Activated CD4-positive, alpha-beta T cell treated with anti-CD3 and anti-CD28 coated beads for 24 hours (primary cell): ENCODE measurements around the gene RBMS3.

ENCODE experiments used
- DNase-seq, 2 donors: peaks; one replicate each; pipeline ENCODE4 v3.0.0-alpha.2; 2020; ENCODE audit warnings: low read depth in 2 of 2

Gene RBMS3

DNA sequence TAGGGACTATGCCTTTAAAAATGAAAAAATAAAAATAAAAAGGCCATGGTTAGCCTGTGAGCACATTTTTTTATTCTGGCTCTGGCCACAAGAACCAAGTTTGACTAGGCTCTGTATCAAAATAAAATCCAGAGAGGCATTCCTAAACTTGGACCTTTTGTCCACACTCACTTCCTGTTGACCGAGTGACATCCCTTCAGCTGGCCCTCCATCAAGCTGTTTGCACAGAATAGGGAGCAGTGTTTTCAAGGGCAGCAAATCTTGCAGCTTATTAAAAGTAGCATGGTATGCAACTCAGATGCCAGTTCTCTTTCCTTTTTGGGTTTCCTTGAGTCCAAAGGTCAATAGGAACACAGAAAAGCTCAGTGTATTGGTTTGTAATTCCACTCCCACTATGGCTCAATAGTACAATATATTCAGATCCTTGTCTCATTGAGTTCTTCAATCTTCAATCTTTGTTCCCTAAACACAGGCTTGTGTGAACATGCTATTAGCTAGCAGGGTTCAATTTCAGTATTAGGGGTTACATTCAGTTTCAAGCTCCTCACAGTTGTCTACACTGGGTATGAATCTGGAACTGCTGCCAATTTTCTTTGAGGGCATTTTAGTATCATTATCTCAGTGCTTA lies 244.5 kb downstream of the RBMS3 start:
- no peak for DNase-seq

DNA sequence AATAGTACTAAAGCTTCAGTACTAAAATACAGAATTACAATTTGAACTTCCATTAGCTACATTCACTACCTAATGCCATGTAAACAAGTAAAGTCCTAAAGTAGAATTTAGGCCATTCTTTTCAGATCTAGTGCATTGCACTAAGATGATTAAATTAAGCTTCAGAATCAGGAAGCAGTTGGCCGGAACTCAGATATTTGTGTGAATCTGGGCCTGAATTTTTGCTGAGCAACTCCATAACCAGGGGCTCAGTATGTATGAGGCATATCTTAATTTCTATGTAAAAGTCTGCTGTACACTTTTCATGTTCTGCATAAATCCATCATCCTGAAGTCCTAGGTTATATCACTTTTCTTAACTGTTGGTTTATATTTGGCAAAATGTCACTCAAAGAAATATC lies 246.4 kb downstream of the RBMS3 start:
- no peak for DNase-seq

DNA sequence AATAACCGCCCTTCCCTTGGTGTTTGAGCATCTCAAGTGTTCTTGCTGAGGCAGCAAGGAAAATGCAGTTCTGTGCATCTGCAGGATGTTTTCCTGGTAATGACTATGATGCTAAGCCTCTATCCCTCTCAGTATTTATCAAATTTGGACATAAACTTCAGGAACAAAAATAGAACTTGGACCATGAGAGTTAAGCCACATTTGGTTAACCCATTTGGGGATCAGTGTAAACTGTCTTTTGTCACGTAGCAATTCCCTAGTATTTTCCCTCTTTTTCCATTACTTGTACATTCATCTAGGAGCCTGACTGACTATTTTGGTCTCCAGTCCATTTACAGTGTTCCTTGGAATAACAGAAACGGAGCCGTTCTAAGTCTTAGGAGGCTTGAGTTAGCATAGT lies 250.8 kb downstream of the RBMS3 start:
- DNase-seq, result no peak

DNA sequence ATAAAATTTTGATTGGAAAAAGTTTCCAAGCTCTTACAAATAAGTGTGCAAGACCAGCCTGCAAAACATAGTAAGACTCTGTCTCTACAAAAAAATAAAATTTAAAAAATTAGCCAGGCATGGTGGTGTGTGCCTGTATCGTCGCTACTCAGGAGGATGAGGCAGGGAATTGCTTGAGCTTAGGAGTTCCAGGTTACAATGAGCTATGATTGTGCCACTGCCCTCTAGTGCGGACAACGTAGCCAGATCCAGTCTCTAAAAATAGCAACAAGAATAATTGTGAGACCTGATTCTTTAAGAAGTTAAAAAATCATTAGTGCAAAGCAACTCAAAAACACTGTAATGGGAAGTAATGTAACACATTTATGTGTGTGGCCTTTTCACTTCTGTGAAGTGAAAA lies 251.6 kb downstream of the RBMS3 start:
- no peak for DNase-seq

DNA sequence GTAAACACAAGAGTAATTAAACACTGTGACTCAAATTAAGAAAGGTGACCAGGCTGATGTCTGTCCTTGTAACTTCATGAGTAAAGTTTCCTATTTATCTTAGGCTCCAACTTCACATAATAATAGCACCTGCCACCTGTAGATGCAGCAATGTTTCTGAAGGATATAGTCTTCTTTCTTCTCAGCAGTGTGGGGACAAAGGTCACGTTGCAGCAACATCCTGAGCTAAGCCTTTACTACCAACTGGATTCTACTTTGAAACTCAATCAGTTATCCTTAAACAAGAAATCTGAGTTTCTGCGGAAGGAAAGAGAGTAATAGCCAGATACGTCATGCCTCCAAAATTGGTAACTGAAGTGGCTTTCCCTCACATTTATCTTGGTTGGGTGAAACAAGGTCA lies 253.1 kb downstream of the RBMS3 start:
- DNase-seq, result no peak

DNA sequence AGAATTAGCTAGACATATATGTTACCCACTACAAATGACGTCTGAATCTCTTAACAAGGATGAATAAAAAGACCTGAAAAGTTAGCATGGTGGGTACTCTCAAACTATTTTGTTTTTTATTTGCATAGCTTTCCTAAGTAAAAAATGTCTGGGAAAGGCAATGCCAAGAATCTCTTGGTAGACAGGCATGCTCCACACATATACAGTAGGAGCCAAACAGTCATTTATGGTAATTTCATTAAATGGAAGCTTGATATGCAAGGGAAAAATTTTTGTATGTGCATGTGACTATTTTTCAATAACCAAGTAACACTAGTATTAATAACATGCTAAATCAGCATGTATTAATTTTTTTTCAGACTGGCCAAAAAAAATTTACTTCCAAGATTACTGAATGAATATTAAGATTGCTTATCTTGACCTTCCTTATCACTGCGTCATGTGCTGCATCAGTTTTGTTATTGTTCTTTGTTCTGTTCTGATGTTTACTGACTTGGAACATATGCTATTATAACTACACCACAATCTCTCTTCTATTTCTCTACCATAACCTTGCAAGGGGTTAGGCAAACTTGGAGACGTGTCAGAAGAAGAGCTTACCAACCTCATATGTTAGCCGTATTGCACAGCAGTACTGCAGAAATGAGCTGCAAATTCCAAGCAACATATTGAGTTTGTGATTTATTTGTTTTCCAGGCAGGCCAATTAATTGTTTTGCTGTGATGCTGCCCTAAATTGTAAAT lies 255.3 kb downstream of the RBMS3 start:
- no peak for DNase-seq

DNA sequence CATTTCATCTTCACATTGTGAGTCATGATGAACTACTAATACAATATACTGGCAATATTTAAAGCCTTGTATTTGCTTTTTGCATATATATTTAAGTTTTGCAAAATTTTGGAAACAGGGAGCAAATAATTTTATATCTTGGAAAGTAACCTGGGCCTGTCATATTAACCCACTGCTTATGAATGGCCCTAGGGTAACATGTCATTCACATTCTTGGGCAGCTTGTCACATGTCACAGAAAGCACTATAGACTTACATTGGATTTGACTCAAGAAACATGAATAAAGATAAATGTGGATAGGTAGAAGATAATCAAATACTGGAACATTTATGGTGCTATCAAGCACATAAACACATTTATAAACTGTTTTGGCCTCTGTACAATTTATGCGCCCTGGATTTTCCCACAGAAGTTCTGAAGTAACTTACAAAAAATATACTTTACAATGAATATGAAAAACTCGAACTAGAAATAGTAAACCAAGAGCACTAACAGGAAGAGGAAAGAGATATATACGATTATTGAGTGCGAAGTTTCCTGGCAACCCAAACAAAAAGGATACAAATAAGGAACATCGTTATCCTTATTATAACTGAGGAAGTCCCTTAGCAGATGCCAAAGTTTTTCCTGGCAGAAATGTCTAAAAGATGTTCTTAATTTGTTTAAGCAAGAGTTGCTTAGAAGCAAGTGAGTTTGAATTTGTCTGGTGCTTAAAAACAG lies 257.2 kb downstream of the RBMS3 start:
- no peak for DNase-seq

DNA sequence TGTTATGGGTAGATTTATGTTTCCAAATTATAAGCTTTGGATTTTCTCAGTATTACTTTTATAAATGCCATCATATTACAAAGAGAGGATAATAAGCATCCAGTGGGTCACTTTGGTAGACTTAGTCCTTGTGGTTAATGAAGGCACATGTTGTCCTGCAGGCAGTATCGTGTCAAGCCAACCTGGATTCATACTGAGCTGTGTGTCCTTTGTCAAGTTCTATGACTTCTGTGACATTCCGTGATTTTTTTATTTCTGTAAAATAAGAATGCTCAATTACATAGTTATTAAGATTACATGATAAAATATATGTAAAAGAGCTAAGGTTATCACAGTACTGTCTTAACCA lies 257.7 kb downstream of the RBMS3 start:
- DNase-seq, result no peak

DNA sequence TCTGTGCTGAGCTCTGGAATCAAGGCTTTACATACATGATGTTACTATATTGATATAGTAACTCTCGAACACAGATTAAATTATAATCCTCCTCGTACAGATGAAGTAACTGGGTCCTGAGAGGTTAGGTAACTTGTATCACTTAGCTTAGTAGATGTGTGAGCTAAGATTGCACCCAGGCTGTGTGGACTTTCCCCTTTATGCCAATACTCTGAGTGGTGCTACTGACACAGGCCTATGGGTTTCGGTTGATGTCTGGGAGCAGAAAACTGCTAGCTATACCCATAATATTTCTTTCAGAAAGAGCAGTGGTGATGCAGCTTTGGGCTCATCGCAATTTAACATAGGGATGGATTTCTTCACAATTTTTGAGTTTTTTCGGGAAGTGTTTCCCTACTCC lies 259.7 kb downstream of the RBMS3 start:
- no peak for DNase-seq

DNA sequence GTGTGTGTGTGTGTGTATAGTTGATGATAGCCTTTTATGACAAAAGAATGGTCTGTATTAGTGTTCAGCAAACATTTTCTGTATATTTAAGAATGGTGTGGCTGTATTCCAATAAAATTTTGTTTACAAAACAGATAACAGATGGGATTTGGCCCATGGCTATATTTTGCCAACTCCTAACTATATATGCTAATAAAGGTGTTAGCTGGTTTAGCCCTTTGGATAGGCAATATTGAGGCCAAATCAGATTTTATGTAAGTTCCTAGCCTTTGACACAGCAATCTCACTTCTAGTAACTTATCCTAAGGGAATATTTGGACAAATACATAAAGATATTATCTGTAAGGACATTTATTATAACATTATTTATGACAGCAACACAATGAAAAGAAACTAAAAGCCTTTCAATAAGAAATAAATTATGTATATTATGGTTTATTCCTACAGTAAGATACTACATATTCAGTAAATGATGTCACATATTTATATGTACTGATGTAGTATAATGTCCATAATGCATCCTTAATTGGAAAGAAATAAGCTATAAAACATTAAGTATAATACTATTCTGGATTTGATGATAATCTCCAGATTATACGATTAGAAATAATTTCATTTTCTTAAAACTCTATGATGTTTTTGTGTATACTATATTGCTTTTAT lies 264.0 kb downstream of the RBMS3 start:
- DNase-seq, result no peak

DNA sequence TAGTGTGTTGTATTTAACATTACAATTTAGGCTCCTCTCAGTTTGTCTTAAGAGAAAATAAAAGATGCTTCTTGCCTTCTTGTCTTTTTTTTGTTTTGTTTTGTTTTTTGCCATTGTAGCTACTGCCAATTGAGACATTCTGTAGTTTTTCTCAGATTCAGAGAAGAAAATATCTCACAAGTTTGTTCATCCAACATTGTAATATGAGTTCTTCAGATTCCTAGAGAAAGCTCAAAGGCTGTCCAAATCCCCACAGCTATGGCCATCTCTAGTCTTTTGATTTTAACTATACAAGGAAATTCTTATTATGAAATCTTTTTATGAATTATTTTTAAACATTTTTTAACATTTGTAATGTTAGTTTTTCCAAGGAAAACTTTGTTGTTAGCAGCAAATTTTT lies 264.7 kb downstream of the RBMS3 start:
- no peak for DNase-seq

DNA sequence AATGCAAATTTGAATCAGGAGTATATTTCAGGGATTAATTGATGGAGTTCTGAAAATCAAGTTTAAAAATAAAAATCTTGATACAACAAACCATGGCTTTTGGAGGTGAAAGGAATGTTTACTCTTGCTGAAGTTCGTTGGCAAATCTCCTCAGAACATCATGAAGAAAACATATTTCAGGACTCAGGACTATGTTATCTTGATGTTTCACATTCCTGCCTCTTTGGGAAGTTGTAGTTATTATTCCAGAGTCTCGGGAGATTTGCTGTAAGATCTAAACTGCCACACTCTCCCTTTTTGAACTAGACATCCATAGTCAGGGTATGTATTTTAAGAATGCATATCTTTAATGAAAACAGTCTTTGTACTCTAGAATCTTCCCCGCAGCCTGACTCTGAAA lies 271.2 kb downstream of the RBMS3 start:
- DNase-seq, result no peak

DNA sequence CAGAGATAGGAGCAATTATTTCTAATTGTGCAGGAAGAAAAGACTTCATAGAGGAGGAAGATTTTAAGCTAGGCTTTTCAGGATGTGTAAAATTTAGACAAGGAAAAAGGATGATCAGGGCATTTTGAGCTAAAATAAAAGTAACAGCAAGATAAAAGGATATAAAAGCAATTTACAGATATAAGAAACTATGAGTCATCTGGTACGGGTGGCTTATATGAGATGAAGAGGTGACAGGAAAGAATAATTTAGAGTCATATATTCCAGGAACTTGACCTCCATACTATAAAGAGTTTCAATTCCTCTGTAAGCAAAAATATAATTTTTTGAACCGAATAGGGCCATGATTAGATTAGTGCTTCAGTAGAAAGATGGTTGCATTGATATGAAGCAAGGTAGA lies 273.7 kb downstream of the RBMS3 start:
- DNase-seq, result no peak

DNA sequence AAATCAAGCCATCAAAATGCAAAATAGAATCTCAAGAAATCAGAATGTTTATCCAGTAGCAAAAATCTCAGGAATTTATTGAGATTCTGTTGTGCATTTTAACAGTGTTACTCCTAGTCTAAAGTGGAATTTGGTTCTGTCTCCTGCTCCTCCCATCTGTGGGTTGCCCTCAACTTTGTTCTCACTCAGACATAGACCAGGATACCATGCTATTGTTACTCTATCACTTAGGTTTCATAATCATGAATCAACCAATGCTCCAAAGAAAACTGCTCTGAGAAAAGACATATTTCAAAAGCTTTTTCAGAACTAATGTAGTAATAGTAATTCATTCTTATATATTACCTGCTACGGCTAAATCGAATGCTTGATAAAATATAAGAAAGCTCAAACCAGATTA lies 274.7 kb downstream of the RBMS3 start:
- DNase-seq, result no peak

DNA sequence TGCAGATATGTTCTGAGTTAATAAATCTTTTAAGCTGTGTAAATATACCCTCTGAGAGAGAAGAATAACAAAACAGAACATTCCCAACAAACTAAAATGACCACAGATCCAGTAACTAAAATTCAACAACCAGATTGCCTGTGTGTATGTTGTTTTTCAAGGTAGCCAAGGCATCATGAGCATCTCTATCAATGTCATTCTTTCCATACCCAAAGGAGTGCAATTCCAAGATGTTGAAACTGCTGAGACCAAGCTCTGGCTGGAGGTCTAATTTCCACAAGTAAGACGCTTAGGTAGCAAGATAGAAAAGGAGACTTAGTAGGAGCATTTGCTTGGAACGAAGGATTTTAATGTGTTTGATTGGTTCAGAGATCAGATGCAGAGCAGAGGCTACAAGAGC lies 276.3 kb downstream of the RBMS3 start:
- no peak for DNase-seq

DNA sequence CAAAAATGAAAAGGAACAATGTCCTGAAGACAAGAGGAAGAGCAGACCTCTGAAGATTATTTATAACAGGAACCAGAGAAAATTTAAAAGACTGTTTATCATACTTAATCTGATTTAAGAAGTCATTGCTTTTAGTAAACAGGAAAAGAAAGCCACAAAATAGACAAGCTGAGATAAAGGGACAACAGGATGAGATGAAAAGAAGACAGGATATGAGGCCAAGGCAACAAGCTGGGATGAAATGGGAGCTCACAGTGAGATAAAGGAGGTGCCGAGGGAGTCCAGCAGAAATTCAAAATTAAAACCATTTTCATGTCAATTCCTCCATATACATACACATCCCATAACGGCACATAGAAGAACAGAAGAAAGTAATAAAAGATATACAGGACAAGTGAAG lies 277.0 kb downstream of the RBMS3 start:
- no peak for DNase-seq

DNA sequence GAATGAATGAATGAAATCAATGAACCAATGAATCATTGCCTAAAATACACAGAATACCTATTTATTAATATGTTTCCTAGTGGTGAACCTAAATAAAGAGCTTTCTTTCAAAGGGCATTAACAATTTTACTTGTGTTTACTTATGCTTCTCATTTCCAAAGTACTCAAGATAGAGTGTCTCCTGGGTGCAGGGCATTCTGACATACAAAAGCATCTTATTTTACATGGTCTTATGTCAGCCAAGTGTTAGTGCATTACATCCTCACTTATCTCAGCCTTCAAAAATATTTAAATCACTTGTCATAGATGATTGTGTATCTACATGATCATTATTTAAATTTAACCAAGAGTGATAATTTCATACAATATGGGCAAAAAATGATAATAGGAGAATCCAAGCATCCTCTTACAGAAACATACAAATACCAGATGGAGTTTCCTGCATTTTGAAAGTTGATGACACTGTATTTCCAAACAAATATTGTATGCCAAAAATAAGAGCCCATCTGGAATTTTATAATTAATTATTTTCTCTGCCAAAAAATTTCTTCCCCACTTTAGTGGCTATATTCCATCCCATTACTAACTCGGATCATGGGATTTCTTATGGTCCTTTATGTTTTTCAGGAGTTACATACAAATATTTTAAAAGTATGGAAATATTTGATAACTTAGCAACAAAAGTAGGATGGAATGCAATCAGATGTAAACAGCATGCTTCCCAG lies 279.0 kb downstream of the RBMS3 start:
- no peak for DNase-seq

DNA sequence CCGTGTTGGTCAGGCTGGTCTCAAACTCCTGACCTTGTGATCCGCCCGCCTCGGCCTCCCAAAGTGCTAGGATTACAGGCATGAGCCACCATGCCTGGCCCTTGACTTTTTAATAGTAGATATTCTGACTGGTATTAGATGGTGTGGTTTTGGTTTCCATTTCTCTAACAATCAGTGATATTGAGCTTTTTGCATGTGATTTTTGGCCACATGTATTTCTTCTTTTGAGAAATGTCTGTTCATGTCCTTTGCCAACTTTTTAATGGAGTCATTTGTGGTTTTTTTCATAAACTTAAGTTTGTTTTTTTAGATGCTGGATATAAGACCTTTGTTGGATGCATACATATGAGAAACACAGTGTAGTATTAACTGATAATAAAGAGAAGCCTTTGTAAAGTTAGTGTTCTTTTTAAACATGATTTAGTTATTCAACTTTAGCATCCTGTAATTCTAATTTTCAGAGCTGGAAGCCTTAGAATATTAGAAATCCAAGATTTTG lies 280.8 kb downstream of the RBMS3 start:
- no peak for DNase-seq

DNA sequence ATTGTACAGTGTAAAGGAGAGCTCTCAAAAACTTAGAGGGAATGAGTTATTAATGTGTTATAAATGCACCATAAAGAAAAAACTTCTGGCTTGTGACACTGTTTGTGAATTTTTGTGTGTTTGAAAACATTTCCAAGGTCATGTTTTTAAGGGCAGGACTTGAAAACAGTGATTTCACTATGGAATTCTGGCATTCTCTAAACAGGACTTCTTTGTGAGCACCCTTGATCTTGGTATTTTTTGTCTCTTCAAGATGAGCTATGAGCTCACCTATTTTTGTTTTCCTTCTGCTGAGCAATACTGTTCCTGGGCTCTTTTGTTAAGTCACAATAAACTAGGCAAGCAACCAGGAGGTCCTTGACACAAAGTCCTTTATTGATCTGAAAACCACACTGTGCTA lies 284.4 kb downstream of the RBMS3 start:
- DNase-seq, result no peak

DNA sequence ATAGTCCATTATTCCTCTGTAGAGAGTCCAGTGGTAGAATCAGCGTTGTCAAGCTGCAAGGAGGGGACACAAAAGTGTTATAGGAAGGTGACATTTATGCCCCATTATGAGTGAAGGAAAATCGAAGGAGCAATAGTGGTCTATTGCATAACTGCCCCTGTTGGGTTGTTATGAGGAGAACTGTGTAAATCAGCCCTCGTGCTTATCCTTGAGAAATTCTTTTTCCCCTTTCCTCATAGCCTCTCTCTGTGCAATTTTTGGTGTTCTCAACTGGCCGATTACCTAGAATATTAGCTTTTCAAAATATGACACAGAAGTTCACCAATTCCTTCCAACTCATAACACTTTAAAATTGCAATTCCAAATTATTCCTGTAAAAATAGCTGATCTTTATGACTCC lies 286.6 kb downstream of the RBMS3 start:
- no peak for DNase-seq

DNA sequence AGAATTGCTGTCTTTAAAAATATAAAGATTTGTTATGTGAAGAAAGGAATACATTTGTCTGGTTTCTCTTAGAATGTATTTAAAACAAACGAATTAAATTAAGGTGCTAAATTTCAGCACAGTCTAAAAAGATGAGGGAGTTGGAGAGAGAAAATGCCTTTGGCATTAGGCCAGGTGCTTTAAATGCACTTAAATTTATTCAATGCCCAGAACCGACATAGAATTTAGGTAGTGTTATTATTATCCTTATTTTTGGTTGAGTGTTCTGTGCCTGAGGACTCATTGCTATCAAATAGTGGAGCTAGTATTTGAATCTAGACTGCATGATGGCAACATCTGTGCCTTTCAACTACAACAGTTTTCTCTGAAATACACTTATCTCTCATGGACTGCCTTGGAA lies 287.5 kb downstream of the RBMS3 start:
- no peak for DNase-seq

DNA sequence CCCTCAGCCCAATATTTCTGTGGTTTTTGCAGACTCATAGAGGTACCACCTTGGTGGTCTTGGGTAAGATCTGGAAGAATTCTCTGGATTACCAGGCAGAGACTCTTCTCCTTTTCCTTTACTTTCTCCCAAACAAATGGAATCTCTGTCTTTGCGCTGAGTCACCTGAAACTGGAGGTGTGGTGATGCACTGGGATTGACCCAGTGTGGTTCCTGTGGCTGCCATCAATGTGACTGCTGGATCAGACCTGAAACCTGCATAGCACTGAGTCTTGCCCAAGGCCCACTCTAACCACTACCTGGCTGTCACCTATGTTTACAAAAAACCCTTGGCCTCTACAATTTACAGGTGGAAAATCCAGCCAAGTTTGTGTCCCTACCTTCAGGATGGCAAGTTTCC lies 295.3 kb downstream of the RBMS3 start:
- no peak for DNase-seq
